Stomach (tissue), 9 donors: Measurements from ENCODE around the gene RIMBP2. TPM values are rescaled to one million over a fixed set of nuclear protein-coding genes. Genes with fewer than 3 reads are reported as not detected.

Experiments
- DNase-seq, 2 donors: peaks; one replicate each; pipeline versions ENCODE4 v3.0.0 to v3.0.0-alpha.2; 2013 to 2019
- H3K27ac ChIP-seq, 5 donors: fragments of 200-600 bp in 4 of 5; sonication (generic) in 4 of 5; one replicate each; pipeline ENCODE4 v1.5.1; 2013 to 2019; ENCODE audit warnings: mild to moderate bottlenecking in 1 of 5, moderate library complexity in 1 of 5
- H3K27me3 ChIP-seq, 3 donors: fragments of 200-600 bp; sonication (generic); one replicate each; pipeline ENCODE4 v1.5.1; 2017 to 2019; ENCODE audit warnings: mixed run types in 1 of 3
- H3K36me3 ChIP-seq, 4 donors: fragments of 200-600 bp; sonication (generic); 1 replicate in 3 of 4; 2 replicates in 1 of 4; pipeline ENCODE4 v1.5.1; 2016 to 2019
- H3K4me1 ChIP-seq, 4 donors: fragments of 200-600 bp; sonication (generic); one replicate each; pipeline ENCODE4 v1.5.1; 2016 to 2019
- H3K4me3 ChIP-seq, 4 donors: fragments of 200-600 bp; sonication (generic) in 3 of 4; one replicate each; pipeline ENCODE4 v1.5.1; 2016 to 2019; ENCODE audit warnings: mild to moderate bottlenecking in 1 of 4
- H3K9me3 ChIP-seq, 4 donors: fragments of 200-600 bp; sonication (generic); one replicate each; pipeline ENCODE4 v1.5.1; 2016 to 2019
- EP300 ChIP-seq: sonication (generic); formaldehyde crosslinking; IDR thresholded peaks from one replicate; pipeline ENCODE4 v1.6.1; 2017; ENCODE audit warnings: antibody characterized with exemption
- POLR2A ChIP-seq, 4 donors: fragments of 450-650 bp; IDR thresholded peaks; one replicate each; pipeline ENCODE4 v1.6.1; 2016; ENCODE audit warnings: antibody characterized with exemption in 4 of 4, control low read depth in 2 of 4, mild to moderate bottlenecking in 1 of 4, moderate library complexity in 1 of 4
- POLR2AphosphoS5 ChIP-seq, 3 donors: sonication (generic); formaldehyde crosslinking; IDR thresholded peaks; one replicate each; pipeline ENCODE4 v1.6.1; 2016; ENCODE audit warnings: antibody characterized with exemption in 3 of 3
- WGBS, 5 donors: extraction: QIAGEN DNeasy Blood & Tissue Kit in 3 of 5; methylation state at CpG; one replicate each; pipeline versions ENCODE4 v1.1.5 to v1.1.7; 2013 to 2018; 5-methylcytosine and 5-hydroxymethylcytosine counted together
- intact Hi-C: fragments of 100-400 bp; cut with DNase I; formaldehyde crosslinking; loops from one replicate; pipeline ENCODE4 v1.15.1; 2023; ENCODE audit warnings: low total_unique reads
- polyA plus RNA-seq, 3 donors: library from polyadenylated mRNA; stranded (reverse); fragments of 200-250 nt; gene quantifications; one replicate each; pipeline ENCODE4 v1.2.3, GENCODE V29; 2013
- total RNA-seq, 5 donors: library from RNA; depleted of rRNA; stranded (reverse); fragments of >200 nt; gene quantifications; one replicate each; pipeline versions ENCODE4 v1.1.0 to v1.2.3, GENCODE V29; 2014 to 2016
- TF ChIP-seq, protein P1 (sequence below), 7 experiments: fragments of 450-650 bp in 4 of 7; fragments of 200-600 bp in 3 of 7; sonication (generic) in 3 of 7; IDR thresholded peaks; one replicate each; pipeline ENCODE4 v1.5.1; 2016 to 2019; ENCODE audit warnings: antibody characterized with exemption in 7 of 7, control low read depth in 2 of 7, mild to moderate bottlenecking in 1 of 7
- donor health status: healthy with polysubstance abuse.
- donor health status: Bipolar disorder and iron deficiency.
- donor health status: healthy.

The RIMBP2 gene
- total and polyA plus RNA-seq, 8 donors = 0.75 to 44.6 (median 5.6) TPM

DNA sequence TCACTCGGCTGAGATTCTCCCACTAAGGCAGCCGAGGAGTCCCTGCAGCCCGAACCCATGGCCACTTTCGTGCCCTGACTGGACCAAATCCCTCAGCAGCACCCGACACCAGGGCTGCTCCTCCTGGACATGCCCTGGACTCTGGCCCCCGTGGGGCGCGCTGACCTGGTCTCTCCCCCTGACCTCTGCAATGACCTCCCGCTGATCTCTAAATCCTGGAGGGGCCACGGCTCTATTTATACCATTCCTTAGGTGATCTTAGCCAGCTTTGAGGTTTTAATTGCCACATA is 230.0 kb downstream of the RIMBP2 start:
- WGBS, 5 donors = 76 to 81% (median 78%) methylated on average over 10 of the region's 10 CpGs
- Histone ChIP-seq H3K27me3 (peaks cover 0 to 39% (median 2%) of the 10 kb centered on the region in 3 donors), H3K27ac (no peak overlapping the region), H3K9me3 (peaks cover 0 to 7% (median 7%) of the 10 kb centered on the region in 4 donors), H3K4me1 (no peaks in the 10 kb centered on the region), H3K4me3 (no peak overlapping the region), H3K36me3 (no peaks in the 10 kb centered on the region)
- intact Hi-C loops = no loop called here
- TF ChIP-seq POLR2A (IDR thresholded peaks at IDR 0.05) (no peak), POLR2AphosphoS5 (IDR thresholded peaks at IDR 0.05) (no peak), EP300 (no peak)
- TF ChIP-seq, protein P1, sequence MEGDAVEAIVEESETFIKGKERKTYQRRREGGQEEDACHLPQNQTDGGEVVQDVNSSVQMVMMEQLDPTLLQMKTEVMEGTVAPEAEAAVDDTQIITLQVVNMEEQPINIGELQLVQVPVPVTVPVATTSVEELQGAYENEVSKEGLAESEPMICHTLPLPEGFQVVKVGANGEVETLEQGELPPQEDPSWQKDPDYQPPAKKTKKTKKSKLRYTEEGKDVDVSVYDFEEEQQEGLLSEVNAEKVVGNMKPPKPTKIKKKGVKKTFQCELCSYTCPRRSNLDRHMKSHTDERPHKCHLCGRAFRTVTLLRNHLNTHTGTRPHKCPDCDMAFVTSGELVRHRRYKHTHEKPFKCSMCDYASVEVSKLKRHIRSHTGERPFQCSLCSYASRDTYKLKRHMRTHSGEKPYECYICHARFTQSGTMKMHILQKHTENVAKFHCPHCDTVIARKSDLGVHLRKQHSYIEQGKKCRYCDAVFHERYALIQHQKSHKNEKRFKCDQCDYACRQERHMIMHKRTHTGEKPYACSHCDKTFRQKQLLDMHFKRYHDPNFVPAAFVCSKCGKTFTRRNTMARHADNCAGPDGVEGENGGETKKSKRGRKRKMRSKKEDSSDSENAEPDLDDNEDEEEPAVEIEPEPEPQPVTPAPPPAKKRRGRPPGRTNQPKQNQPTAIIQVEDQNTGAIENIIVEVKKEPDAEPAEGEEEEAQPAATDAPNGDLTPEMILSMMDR (IDR thresholded peaks at IDR 0.05) = no peak
- DNase-seq = no peak

GRCh38 chr12:130485291-130486145 is 230.6 kb downstream of the RIMBP2 start:
- 83 to 88% (median 85%) methylated on average over 22 of the region's 22 CpGs for WGBS, 5 donors
- intact Hi-C loops = no loop called here
- Histone ChIP-seq H3K4me3 (no peak overlapping the region), H3K4me1 (no peaks in the 10 kb centered on the region), H3K27ac (no peak overlapping the region), H3K27me3 (peaks cover 0 to 45% (median 5%) of the 10 kb centered on the region in 3 donors), H3K36me3 (no peaks in the 10 kb centered on the region), H3K9me3 (peaks cover 0 to 7% (median 7%) of the 10 kb centered on the region in 4 donors)
- TF ChIP-seq, protein P1 (IDR thresholded peaks at IDR 0.05) = no peak
- no peak for TF ChIP-seq POLR2AphosphoS5 (IDR thresholded peaks at IDR 0.05)
- no peak for TF ChIP-seq POLR2A (IDR thresholded peaks at IDR 0.05)
- TF ChIP-seq EP300 = no peak
- DNase-seq = no peak

GRCh38 chr12:130484221-130484620 is 231.9 kb downstream of the RIMBP2 start:
- peaks cover 0 to 58% (median 5%) of the 10 kb centered on the region in 3 donors for H3K27me3 ChIP-seq
- intact Hi-C loops = no loop called here
- WGBS, 5 donors = 76 to 87% (median 83%) methylated on average over 11 of the region's 11 CpGs
- H3K36me3 ChIP-seq = no peaks in the 10 kb centered on the region
- no peak for DNase-seq
- H3K27ac ChIP-seq = no peak overlapping the region
- no peak overlapping the region for H3K4me3 ChIP-seq
- no peaks in the 10 kb centered on the region for H3K4me1 ChIP-seq
- TF ChIP-seq EP300 (no peak), POLR2AphosphoS5 (IDR thresholded peaks at IDR 0.05) (no peak), POLR2A (IDR thresholded peaks at IDR 0.05) (no peak)
- TF ChIP-seq, protein P1 (IDR thresholded peaks at IDR 0.05) = no peak
- H3K9me3 ChIP-seq = peaks cover 0 to 3% (median under 1%) of the 10 kb centered on the region in 4 donors

GRCh38 chr12:130483616-130484180 is 232.4 kb downstream of the RIMBP2 start:
- 79 to 88% (median 87%) methylated on average over 10 to 26 of the region's 26 CpGs for WGBS, 5 donors
- TF ChIP-seq POLR2AphosphoS5 (IDR thresholded peaks at IDR 0.05) (no peak), EP300 (no peak), POLR2A (IDR thresholded peaks at IDR 0.05) (no peak)
- TF ChIP-seq, protein P1 (IDR thresholded peaks at IDR 0.05) = no peak

More at GRCh38 chr12:130483616-130484180, 232.4 kb downstream of the RIMBP2 start:
- intact Hi-C loops = no loop called here
- Histone ChIP-seq H3K27me3 (peaks cover 0 to 61% (median 5%) of the 10 kb centered on the region in 3 donors), H3K27ac (no peak overlapping the region), H3K36me3 (no peaks in the 10 kb centered on the region), H3K4me3 (no peak overlapping the region), H3K9me3 (no peaks in the 10 kb centered on the region), H3K4me1 (no peaks in the 10 kb centered on the region)
- no peak for DNase-seq
